ENCODE results near the gene CALHM1. TPM values are rescaled to one million over a fixed set of nuclear protein-coding genes. Genes with fewer than 3 reads are reported as not detected.

CALHM1 gene
- total RNA-seq, 1 experiment from 2014 or later = not detected

DNA sequence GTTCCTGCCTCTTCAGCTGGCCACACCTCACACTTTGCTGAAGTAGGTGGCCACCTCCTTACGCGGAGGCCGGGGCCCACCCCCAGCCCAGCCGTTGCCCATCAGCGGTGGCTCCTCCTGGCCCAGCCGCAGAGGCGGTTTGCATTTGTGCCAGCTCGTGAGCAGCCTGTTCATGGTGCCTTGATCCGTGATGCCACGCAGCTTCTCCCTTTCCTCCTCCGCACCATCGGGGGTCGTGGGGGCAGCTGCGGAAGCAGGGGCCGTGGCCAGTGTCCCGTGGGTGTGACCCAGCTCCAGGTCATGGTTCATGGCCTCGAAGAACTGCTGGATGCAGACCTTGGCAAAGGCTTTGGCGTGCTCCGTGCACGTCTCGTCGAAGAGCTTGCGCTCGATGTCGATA, 3.5 kb downstream of the CALHM1 start:
- H3K9me3 Mint-ChIP-seq (ENCODE audit: low read depth, unreplicated experiment) = no peaks in the 10 kb centered on the region
- TF ChIP-seq CTCF (IDR thresholded peaks at IDR 0.05; ENCODE audit: unreplicated experiment) = no peak
- intact Hi-C loops (cut with micrococcal nuclease; ENCODE audit: unreplicated experiment) = no loop called here
- no TSS peak for BruUV-seq (replicated peaks)
- H3K4me3 Mint-ChIP-seq (ENCODE audit: low read depth, unreplicated experiment) = no peak overlapping the region
- CTCF ChIA-PET = no interaction called here
- no peak overlapping the region for H3K27ac Mint-ChIP-seq (ENCODE audit: unreplicated experiment)
- H3K36me3 Mint-ChIP-seq (ENCODE audit: insufficient read depth, unreplicated experiment) = peaks cover 5% of the 10 kb centered on the region
- H3K4me1 Mint-ChIP-seq (ENCODE audit: low read depth, unreplicated experiment) = peaks cover 9% of the 10 kb centered on the region
- no peak for DNase-seq
- H3K27me3 Mint-ChIP-seq (ENCODE audit: unreplicated experiment) = no peaks in the 10 kb centered on the region

DNA sequence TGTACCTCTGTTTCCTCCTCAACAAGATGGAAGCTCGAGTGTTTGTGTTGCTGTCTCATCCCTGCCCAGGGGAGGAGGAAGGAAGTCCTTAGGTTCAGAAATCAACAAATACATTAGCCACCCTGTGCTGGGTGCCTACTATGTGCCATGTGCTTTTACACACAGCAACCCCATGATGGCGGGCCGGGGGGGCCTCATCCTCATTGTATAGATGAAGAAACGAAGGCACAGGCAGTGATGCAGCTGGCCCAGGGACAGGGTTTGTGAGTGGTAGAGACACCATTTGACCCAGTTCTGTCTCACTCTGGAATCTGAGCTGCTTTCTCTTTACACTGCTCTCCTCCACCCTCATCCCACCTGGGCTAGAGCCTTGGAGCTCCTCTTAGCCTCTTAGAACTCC, 4.7 kb downstream of the CALHM1 start:
- no peak for DNase-seq
- no peaks in the 10 kb centered on the region for H3K27me3 Mint-ChIP-seq (ENCODE audit: unreplicated experiment)
- no peak overlapping the region for H3K27ac Mint-ChIP-seq (ENCODE audit: unreplicated experiment)
- CTCF ChIA-PET = no interaction called here
- no peaks in the 10 kb centered on the region for H3K9me3 Mint-ChIP-seq (ENCODE audit: low read depth, unreplicated experiment)
- intact Hi-C loops (cut with micrococcal nuclease; ENCODE audit: unreplicated experiment) = no loop called here
- peaks cover 11% of the 10 kb centered on the region for H3K36me3 Mint-ChIP-seq (ENCODE audit: insufficient read depth, unreplicated experiment)
- TF ChIP-seq CTCF (IDR thresholded peaks at IDR 0.05; ENCODE audit: unreplicated experiment) = no peak
- BruUV-seq (replicated peaks) = no TSS peak
- H3K4me1 Mint-ChIP-seq (ENCODE audit: low read depth, unreplicated experiment) = peaks cover 18% of the 10 kb centered on the region
- H3K4me3 Mint-ChIP-seq (ENCODE audit: low read depth, unreplicated experiment) = no peak overlapping the region

- no TSS peak for BruUV-seq (replicated peaks)
- H3K27ac Mint-ChIP-seq (ENCODE audit: unreplicated experiment) = no peak overlapping the region
- peaks cover 15% of the 10 kb centered on the region for H3K36me3 Mint-ChIP-seq (ENCODE audit: insufficient read depth, unreplicated experiment)
- intact Hi-C loops (cut with micrococcal nuclease; ENCODE audit: unreplicated experiment) = no loop called here
- CTCF ChIA-PET = no interaction called here
- peaks cover 18% of the 10 kb centered on the region for H3K4me1 Mint-ChIP-seq (ENCODE audit: low read depth, unreplicated experiment)
- peak overlapping the region; percentile 77 for H3K4me3 Mint-ChIP-seq (ENCODE audit: low read depth, unreplicated experiment)
- H3K27me3 Mint-ChIP-seq (ENCODE audit: unreplicated experiment) = no peaks in the 10 kb centered on the region
- TF ChIP-seq CTCF (IDR thresholded peaks at IDR 0.05; ENCODE audit: unreplicated experiment) = no peak
- H3K9me3 Mint-ChIP-seq (ENCODE audit: low read depth, unreplicated experiment) = no peaks in the 10 kb centered on the region
- no peak for DNase-seq
Observed at GRCh38 chr10:103452506-103453230, 6.0 kb downstream of the CALHM1 start.

GRCh38 chr10:103451831-103452505, 6.7 kb downstream of the CALHM1 start, which contains the start of gene CALHM2:
Gene CALHM2 (minus strand): TSS chr10:103452370. CDS start chr10:103449941, 2,429 bp downstream.
- Mint-ChIP-seq H3K4me1 (ENCODE audit: low read depth, unreplicated experiment) (peaks cover 18% of the 10 kb centered on the region), H3K27ac (ENCODE audit: unreplicated experiment) (no peak within 1 kb of the TSS), H3K9me3 (ENCODE audit: low read depth, unreplicated experiment) (no peaks in the 10 kb centered on the region), H3K36me3 (ENCODE audit: insufficient read depth, unreplicated experiment) (peaks cover 15% of the 10 kb centered on the region), H3K27me3 (ENCODE audit: unreplicated experiment) (no peaks in the 10 kb centered on the region), H3K4me3 (ENCODE audit: low read depth, unreplicated experiment) (peak within 1 kb of the TSS; percentile 77)
- CTCF ChIA-PET = no interaction called here
- peak; percentile 47 for DNase-seq
- no TSS peak for BruUV-seq (replicated peaks)
- intact Hi-C loops (cut with micrococcal nuclease; ENCODE audit: unreplicated experiment) = no loop called here
- TF ChIP-seq CTCF (IDR thresholded peaks at IDR 0.05; ENCODE audit: unreplicated experiment) = no peak
